Sigmoid colon (tissue), 7 donors: ENCODE measurements around the gene CIDEB. TPM values are rescaled to one million over a fixed set of nuclear protein-coding genes. Genes with fewer than 3 reads are reported as not detected.
"Not testable (repeated sequence)": the region's sequence is repeated elsewhere in the genome, so short reads cannot be mapped to it uniquely, and the experiment has no call there.

Source experiments
- DNase-seq: peaks from one replicate; pipeline ENCODE4 v3.0.0-alpha.2; 2019
- H3K27ac ChIP-seq, 4 donors: fragments of 200-600 bp; sonication (generic); one replicate each; pipeline ENCODE4 v1.5.1; 2016 to 2019; ENCODE audit warnings: mild to moderate bottlenecking in 1 of 4
- H3K27me3 ChIP-seq, 3 donors: fragments of 200-600 bp; sonication (generic); one replicate each; pipeline ENCODE4 v1.5.1; 2019; ENCODE audit warnings: mild to moderate bottlenecking in 1 of 3
- H3K36me3 ChIP-seq, 4 donors: fragments of 200-600 bp; sonication (generic); one replicate each; pipeline ENCODE4 v1.5.1; 2016 to 2019
- H3K4me1 ChIP-seq, 4 donors: fragments of 200-600 bp; sonication (generic); one replicate each; pipeline ENCODE4 v1.5.1; 2017 to 2019
- H3K4me3 ChIP-seq, 4 donors: fragments of 200-600 bp; sonication (generic); one replicate each; pipeline ENCODE4 v1.5.1; 2017 to 2019; ENCODE audit warnings: mild to moderate bottlenecking in 2 of 4, moderate library complexity in 1 of 4
- H3K9me3 ChIP-seq, 4 donors: fragments of 200-600 bp in 3 of 4; sonication (generic) in 3 of 4; one replicate each; pipeline versions ENCODE4 v1.5.1 to v1.6.1; 2013 to 2019
- EP300 ChIP-seq, 4 donors: sonication (generic); formaldehyde crosslinking; IDR thresholded peaks; one replicate each; pipeline ENCODE4 v1.6.1; 2017; ENCODE audit warnings: antibody characterized with exemption in 4 of 4
- POLR2A ChIP-seq, 2 donors: fragments of 450-650 bp; IDR thresholded peaks; one replicate each; pipeline ENCODE4 v1.6.1; 2016; ENCODE audit warnings: antibody characterized with exemption in 2 of 2, mild to moderate bottlenecking in 2 of 2, moderate library complexity in 2 of 2
- POLR2AphosphoS5 ChIP-seq, 4 donors: sonication (generic); formaldehyde crosslinking; IDR thresholded peaks; one replicate each; pipeline ENCODE4 v1.6.1; 2017; ENCODE audit warnings: antibody characterized with exemption in 4 of 4
- WGBS, 2 donors: extraction: QIAGEN DNeasy Blood & Tissue Kit; methylation state at CpG; one replicate each; pipeline ENCODE4 v1.1.7; 2013; 5-methylcytosine and 5-hydroxymethylcytosine counted together
- intact Hi-C: fragments of 100-400 bp; cut with DNase I; formaldehyde crosslinking; loops from one replicate; pipeline ENCODE4 v1.15.1; 2023
- polyA plus RNA-seq, 3 donors: library from polyadenylated mRNA; stranded (reverse); fragments of 200-250 nt; gene quantifications; one replicate each; pipeline ENCODE4 v1.2.3, GENCODE V29; 2013
- total RNA-seq, 4 donors: library from RNA; depleted of rRNA; stranded (reverse); fragments of >200 nt; gene quantifications; one replicate each; pipeline ENCODE4 v1.1.0, GENCODE V29; 2016
- TF ChIP-seq, protein P1 (sequence below), 4 experiments: fragments of 450-650 bp in 3 of 4; fragments of 200-600 bp in 1 of 4; IDR thresholded peaks; one replicate each; pipeline ENCODE4 v1.5.1; 2016 to 2019; ENCODE audit warnings: antibody characterized with exemption in 4 of 4, mild to moderate bottlenecking in 3 of 4, moderate library complexity in 2 of 4
- donor health status: healthy with polysubstance abuse.
- donor health status: Bipolar disorder and iron deficiency.
- donor health status: healthy.

The CIDEB gene, protein sequence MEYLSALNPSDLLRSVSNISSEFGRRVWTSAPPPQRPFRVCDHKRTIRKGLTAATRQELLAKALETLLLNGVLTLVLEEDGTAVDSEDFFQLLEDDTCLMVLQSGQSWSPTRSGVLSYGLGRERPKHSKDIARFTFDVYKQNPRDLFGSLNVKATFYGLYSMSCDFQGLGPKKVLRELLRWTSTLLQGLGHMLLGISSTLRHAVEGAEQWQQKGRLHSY
- total RNA-seq (1 to 10 TPM; 4.7 to 9.5 (median 8.0) TPM), polyA plus RNA-seq (1 to 10 TPM; 7.2 to 8.6 (median 7.2) TPM)

DNA sequence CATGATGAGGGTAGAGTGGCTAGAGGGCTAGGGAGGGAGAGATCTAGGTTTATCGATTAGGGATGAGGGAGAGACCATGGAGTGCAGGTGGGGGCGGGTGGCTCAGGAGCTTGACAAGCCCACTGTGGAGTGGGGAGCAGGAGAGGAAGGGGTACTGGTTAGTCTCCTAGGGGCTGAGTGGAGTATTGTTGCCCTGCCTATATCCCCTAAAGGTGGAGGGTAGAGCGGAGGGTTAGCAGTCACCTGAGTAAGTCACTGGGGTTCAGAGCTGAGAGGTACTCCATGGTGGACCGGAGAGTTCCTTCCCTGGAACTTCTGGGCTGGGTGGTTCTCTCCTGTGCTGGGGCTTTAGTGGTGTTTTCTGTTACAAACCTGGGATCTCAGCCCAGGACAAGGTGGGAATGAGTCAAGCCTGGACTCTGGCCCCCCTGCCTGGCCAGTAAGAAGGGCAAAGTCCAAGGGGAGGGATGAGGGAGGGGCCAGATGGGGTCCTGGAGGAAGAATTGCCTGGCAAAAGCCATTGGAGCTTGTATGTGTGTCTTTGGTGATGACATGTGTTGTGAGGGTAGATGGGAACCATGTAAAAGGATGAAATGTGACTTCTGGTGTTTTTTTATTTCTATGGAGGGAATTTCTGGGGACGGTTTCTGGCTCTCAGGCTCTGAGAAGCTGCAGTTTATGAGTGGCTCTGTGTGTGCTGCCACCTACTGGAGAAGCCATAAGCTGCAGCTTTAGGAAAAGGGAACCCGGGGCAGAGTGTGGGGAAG, at the start of gene CIDEB:
Gene CIDEB, minus strand, starts transcription at position 403 of the 767 bp plus-strand sequence. Its CDS starts 119 bp downstream, at position 284.
- no peak within 1 kb of the TSS for H3K27ac ChIP-seq
- H3K36me3 ChIP-seq: peaks cover 33 to 48% (median 35%) of the 10 kb centered on the region in 4 donors
- peak; percentile 77 for DNase-seq
- H3K9me3 ChIP-seq: no peaks in the 10 kb centered on the region
- H3K27me3 ChIP-seq: no peaks in the 10 kb centered on the region
- 34 to 53% methylated on average over 6 of the region's 6 CpGs for WGBS, 2 donors
- TF ChIP-seq EP300 (IDR thresholded peaks at IDR 0.05) (no peak), POLR2A (IDR thresholded peaks at IDR 0.05) (no peak)
- TF ChIP-seq, protein P1, sequence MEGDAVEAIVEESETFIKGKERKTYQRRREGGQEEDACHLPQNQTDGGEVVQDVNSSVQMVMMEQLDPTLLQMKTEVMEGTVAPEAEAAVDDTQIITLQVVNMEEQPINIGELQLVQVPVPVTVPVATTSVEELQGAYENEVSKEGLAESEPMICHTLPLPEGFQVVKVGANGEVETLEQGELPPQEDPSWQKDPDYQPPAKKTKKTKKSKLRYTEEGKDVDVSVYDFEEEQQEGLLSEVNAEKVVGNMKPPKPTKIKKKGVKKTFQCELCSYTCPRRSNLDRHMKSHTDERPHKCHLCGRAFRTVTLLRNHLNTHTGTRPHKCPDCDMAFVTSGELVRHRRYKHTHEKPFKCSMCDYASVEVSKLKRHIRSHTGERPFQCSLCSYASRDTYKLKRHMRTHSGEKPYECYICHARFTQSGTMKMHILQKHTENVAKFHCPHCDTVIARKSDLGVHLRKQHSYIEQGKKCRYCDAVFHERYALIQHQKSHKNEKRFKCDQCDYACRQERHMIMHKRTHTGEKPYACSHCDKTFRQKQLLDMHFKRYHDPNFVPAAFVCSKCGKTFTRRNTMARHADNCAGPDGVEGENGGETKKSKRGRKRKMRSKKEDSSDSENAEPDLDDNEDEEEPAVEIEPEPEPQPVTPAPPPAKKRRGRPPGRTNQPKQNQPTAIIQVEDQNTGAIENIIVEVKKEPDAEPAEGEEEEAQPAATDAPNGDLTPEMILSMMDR (IDR thresholded peaks at IDR 0.05): peak; percentile 58 to 93 (median 78)
- intact Hi-C loops: no loop called here
- H3K4me3 ChIP-seq: no peak within 1 kb of the TSS
- H3K4me1 ChIP-seq: peaks cover 0 to 31% (median 29%) of the 10 kb centered on the region in 4 donors

DNA sequence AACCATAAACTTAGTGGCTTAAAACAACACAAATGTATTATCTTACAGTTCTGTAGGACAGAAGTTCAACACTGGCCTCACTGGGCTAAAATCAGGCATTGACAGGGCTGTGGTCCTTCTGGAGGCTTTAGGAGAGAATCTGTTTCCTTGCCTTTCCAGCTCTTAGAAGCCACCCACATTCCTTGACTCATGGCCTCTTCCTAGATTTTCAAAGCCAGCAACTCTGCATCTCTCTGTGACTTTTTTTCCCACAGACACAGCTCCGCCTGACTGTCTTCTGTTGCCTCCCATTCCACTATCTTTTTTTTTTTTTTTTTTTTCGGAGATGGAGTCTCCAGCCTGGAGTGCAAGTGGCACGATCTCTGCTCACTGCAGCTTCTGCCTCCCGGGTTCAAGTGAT, 48.4 kb upstream of the CIDEB start:
- Histone ChIP-seq H3K4me3 (no peak overlapping the region), H3K4me1 (peaks cover 0 to 7% (median 3%) of the 10 kb centered on the region in 4 donors), H3K27ac (no peak overlapping the region), H3K27me3 (no peaks in the 10 kb centered on the region), H3K9me3 (no peaks in the 10 kb centered on the region), H3K36me3 (no peaks in the 10 kb centered on the region)
- no peak for TF ChIP-seq EP300 (IDR thresholded peaks at IDR 0.05)
- TF ChIP-seq, protein P1 (IDR thresholded peaks at IDR 0.05): no peak
- no peak for TF ChIP-seq POLR2AphosphoS5 (IDR thresholded peaks at IDR 0.05)
- no peak for TF ChIP-seq POLR2A (IDR thresholded peaks at IDR 0.05)
- intact Hi-C loops: no loop called here
- WGBS, 2 donors: 88 to 89% methylated on average over 4 of the region's 4 CpGs
- DNase-seq: no peak

DNA sequence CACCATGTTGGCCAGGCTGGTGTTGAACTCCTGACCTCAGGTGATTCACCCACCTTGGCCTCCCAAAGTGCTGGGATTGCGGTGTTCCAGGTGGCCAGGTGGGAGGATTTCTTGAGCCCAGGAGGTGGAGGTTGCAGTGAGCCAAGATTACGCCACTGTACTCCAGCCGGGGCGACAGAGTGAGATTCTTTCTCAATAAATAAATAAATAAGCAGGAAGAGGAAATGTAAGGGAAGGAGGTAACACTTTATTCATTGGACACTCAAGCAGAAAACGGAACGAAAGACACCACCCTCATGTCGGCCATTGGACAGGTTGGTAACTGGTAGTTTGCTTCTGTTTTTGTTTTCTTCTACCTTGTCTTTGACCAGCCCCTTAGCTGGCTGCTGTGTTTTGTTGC, 47.2 kb upstream of the CIDEB start:
- no peak for DNase-seq
- WGBS, 2 donors: 90 to 93% methylated on average over 7 of the region's 7 CpGs
- Histone ChIP-seq H3K27ac (no peak overlapping the region), H3K27me3 (no peaks in the 10 kb centered on the region), H3K4me3 (no peak overlapping the region), H3K36me3 (no peaks in the 10 kb centered on the region), H3K4me1 (peaks cover 0 to 7% (median 3%) of the 10 kb centered on the region in 4 donors), H3K9me3 (no peaks in the 10 kb centered on the region)
- intact Hi-C loops: no loop called here
- no peak for TF ChIP-seq POLR2AphosphoS5 (IDR thresholded peaks at IDR 0.05)
- TF ChIP-seq EP300 (IDR thresholded peaks at IDR 0.05): no peak
- no peak for TF ChIP-seq POLR2A (IDR thresholded peaks at IDR 0.05)
- TF ChIP-seq, protein P1 (IDR thresholded peaks at IDR 0.05): no peak

DNA sequence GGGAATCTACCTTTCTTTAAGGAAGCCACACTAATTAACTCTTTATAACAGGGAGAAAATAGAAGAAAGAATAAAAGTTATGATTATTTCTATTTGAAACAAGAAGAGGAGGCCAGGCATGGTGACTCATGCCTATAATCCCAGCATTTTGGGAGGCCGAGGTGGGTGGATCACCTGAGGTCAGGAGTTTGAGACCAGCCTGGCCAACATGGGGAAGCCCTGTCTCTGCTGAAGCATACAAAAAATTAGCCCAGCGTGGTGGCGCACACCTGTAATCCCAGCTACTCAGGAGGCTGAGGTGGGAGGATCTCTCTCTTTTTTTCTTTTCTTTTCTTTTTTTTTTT, 46.7 kb upstream of the CIDEB start:
- H3K4me1 ChIP-seq, DNase-seq, H3K9me3 ChIP-seq, intact Hi-C loops, H3K4me3 ChIP-seq, H3K36me3 ChIP-seq, H3K27me3 ChIP-seq: not testable (repeated sequence)
- WGBS, 2 donors: 83 to 93% methylated on average over 3 of the region's 3 CpGs
- H3K27ac ChIP-seq: peak overlapping the region in 2 of 4 donors; percentile 3 to 49
